Tibial nerve (tissue), 4 donors: ENCODE data around the gene GYG2.

ENCODE experiments used
- CTCF ChIP-seq, 5 experiments: fragments of 200-600 bp in 3 of 5; fragments of 450-650 bp in 2 of 5; sonication (generic) in 3 of 5; IDR thresholded peaks; one replicate each; pipeline ENCODE4 v1.5.1; 2016 to 2019; ENCODE audit warnings: antibody characterized with exemption in 5 of 5, mild to moderate bottlenecking in 3 of 5, moderate library complexity in 2 of 5
- EP300 ChIP-seq, 2 donors: sonication (generic); formaldehyde crosslinking; IDR thresholded peaks; one replicate each; pipeline ENCODE4 v1.6.1; 2017; ENCODE audit warnings: antibody characterized with exemption in 2 of 2, mild to moderate bottlenecking in 1 of 2
- POLR2A ChIP-seq, 2 donors: fragments of 450-650 bp; IDR thresholded peaks; one replicate each; pipeline ENCODE4 v1.6.1; 2017; ENCODE audit warnings: antibody characterized with exemption in 2 of 2, mild to moderate bottlenecking in 2 of 2, moderate library complexity in 2 of 2

DNA sequence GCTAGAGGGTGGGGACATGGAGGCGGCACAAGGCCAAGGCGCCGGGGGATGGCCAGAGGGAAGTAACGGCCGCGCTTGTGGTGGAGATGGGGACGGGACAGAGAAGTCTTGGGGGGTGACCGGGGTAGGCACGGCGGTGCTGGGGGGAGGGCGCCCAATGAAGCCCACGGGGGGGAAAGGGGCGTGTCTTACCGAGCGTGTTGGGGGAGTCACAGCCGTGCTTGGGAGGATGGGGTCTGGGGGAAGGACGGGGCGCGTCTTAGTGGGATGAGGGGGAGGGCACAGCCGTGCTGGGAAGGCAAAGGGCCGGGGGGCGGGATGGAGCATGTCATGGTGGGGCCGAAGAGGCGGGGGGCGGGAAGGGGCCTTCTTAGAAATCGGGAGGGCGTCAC, 99.5 kb downstream of the GYG2 start:
- TF ChIP-seq CTCF (IDR thresholded peaks at IDR 0.05) (no peak), POLR2A (IDR thresholded peaks at IDR 0.05) (peak in 1 of 2 donors; percentile 1), EP300 (IDR thresholded peaks at IDR 0.05) (no peak)
